Uterus (tissue), 4 donors: Measurements from ENCODE around the gene CCDC78. TPM values are rescaled to one million over a fixed set of nuclear protein-coding genes. Genes with fewer than 3 reads are reported as not detected.
A peak's percentile ranks its signal among the peaks of the same experiment; 100 is the strongest.

Experiments used
- DNase-seq, 2 donors: peaks; one replicate each; pipeline ENCODE4 v3.0.0-alpha.2; 2019 to 2020
- H3K27ac ChIP-seq, 2 donors: fragments of 200-600 bp; sonication (generic); 1 replicate in 1 of 2; 2 replicates in 1 of 2; pipeline ENCODE4 v1.5.1; 2016 to 2018
- H3K27me3 ChIP-seq, 2 donors: fragments of 200-600 bp; sonication (generic); one replicate each; pipeline ENCODE4 v1.5.1; 2018 to 2019; ENCODE audit warnings: control low read depth in 1 of 2
- H3K36me3 ChIP-seq, 2 donors: fragments of 200-600 bp; sonication (generic); one replicate each; pipeline ENCODE4 v1.5.1; 2019; ENCODE audit warnings: control low read depth in 1 of 2
- H3K4me1 ChIP-seq, 2 donors: fragments of 200-600 bp; sonication (generic); one replicate each; pipeline ENCODE4 v1.5.1; 2018 to 2019; ENCODE audit warnings: control low read depth in 1 of 2
- H3K4me3 ChIP-seq, 2 donors: fragments of 200-600 bp; sonication (generic); 1 replicate in 1 of 2; 2 replicates in 1 of 2; pipeline ENCODE4 v1.5.1; 2018 to 2019; ENCODE audit warnings: mild to moderate bottlenecking in 1 of 2
- H3K9me3 ChIP-seq, 2 donors: fragments of 200-600 bp; sonication (generic); one replicate each; pipeline ENCODE4 v1.5.1; 2019; ENCODE audit warnings: control low read depth in 1 of 2
- POLR2A ChIP-seq, 2 donors: fragments of 450-650 bp; IDR thresholded peaks; one replicate each; pipeline ENCODE4 v1.6.1; 2016; ENCODE audit warnings: antibody characterized with exemption in 2 of 2, mild to moderate bottlenecking in 1 of 2, moderate library complexity in 1 of 2
- intact Hi-C: fragments of 100-400 bp; cut with DNase I; formaldehyde crosslinking; loops from one replicate; pipeline ENCODE4 v1.15.1; 2023; ENCODE audit warnings: low total_unique reads
- total RNA-seq, 4 donors: library from RNA; depleted of rRNA in 3 of 4; stranded (reverse); fragments of >200 nt in 3 of 4; gene quantifications; one replicate each; pipeline versions ENCODE4 v1.1.0 to v1.2.4, GENCODE V29; 2014 to 2023
- TF ChIP-seq, protein P1 (sequence below), 4 experiments: fragments of 200-600 bp in 2 of 4; fragments of 450-650 bp in 2 of 4; sonication (generic) in 2 of 4; IDR thresholded peaks; one replicate each; pipeline ENCODE4 v1.5.1; 2016 to 2019; ENCODE audit warnings: antibody characterized with exemption in 4 of 4, mild to moderate bottlenecking in 2 of 4, moderate library complexity in 1 of 4
- donor health status: DM: yes; HTN: yes; CAD: no.

Gene CCDC78
- total RNA-seq, 4 donors from 2014 or later, result 1.3 to 5.3 (median 2.3) TPM; not detected in 1

- H3K9me3 ChIP-seq, result no peaks in the 10 kb centered on the region
- no peak for DNase-seq
- H3K27me3 ChIP-seq, result no peaks in the 10 kb centered on the region
- peaks cover 5 to 29% of the 10 kb centered on the region in 2 donors for H3K4me1 ChIP-seq
- no peak overlapping the region for H3K4me3 ChIP-seq
- H3K36me3 ChIP-seq, result no peaks in the 10 kb centered on the region
- H3K27ac ChIP-seq, result no peak overlapping the region
- TF ChIP-seq POLR2A (IDR thresholded peaks at IDR 0.05), result no peak
- TF ChIP-seq, protein P1, sequence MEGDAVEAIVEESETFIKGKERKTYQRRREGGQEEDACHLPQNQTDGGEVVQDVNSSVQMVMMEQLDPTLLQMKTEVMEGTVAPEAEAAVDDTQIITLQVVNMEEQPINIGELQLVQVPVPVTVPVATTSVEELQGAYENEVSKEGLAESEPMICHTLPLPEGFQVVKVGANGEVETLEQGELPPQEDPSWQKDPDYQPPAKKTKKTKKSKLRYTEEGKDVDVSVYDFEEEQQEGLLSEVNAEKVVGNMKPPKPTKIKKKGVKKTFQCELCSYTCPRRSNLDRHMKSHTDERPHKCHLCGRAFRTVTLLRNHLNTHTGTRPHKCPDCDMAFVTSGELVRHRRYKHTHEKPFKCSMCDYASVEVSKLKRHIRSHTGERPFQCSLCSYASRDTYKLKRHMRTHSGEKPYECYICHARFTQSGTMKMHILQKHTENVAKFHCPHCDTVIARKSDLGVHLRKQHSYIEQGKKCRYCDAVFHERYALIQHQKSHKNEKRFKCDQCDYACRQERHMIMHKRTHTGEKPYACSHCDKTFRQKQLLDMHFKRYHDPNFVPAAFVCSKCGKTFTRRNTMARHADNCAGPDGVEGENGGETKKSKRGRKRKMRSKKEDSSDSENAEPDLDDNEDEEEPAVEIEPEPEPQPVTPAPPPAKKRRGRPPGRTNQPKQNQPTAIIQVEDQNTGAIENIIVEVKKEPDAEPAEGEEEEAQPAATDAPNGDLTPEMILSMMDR (IDR thresholded peaks at IDR 0.05), result no peak
- intact Hi-C loops, result no loop called here
Measured at GRCh38 chr16:717450-718245, 8.6 kb downstream of the CCDC78 start.

- H3K4me1 ChIP-seq, result peaks cover 5 to 27% of the 10 kb centered on the region in 2 donors
- H3K4me3 ChIP-seq, result no peak overlapping the region
- TF ChIP-seq, protein P1 (IDR thresholded peaks at IDR 0.05), result no peak
- intact Hi-C loops, result no loop called here
- DNase-seq, result no peak
- no peak overlapping the region for H3K27ac ChIP-seq
- H3K36me3 ChIP-seq, result no peaks in the 10 kb centered on the region
- H3K27me3 ChIP-seq, result no peaks in the 10 kb centered on the region
- no peaks in the 10 kb centered on the region for H3K9me3 ChIP-seq
Measured at GRCh38 chr16:716768-717325, 9.4 kb downstream of the CCDC78 start.

DNA sequence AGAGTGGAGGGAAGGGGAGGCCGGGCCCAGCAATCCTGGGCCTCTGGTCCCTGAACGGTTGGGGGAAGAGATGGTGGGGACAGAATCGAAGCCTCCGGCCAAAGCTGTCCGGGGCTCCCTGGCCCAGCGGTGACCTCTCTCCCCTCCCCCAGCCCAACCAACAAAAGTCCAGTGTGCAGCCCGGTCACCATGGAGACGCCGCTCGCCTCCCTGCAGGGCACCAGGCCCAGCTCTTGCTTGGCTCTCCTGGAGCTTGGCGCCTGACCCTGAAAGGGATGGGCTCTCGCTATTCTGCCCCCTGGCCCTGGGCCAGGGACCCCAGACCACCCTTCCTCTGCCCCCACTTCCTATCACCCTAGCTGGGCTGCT, 10.1 kb downstream of the CCDC78 start:
- Histone ChIP-seq H3K36me3 (no peaks in the 10 kb centered on the region), H3K4me3 (peak overlapping the region in 1 of 2 donors; percentile 52), H3K4me1 (peaks cover 5 to 22% of the 10 kb centered on the region in 2 donors), H3K27ac (no peak overlapping the region), H3K9me3 (no peaks in the 10 kb centered on the region), H3K27me3 (peaks cover 2 to 6% of the 10 kb centered on the region in 2 donors)
- intact Hi-C loops, result no loop called here
- no peak for DNase-seq
- no peak for TF ChIP-seq POLR2A (IDR thresholded peaks at IDR 0.05)
- TF ChIP-seq, protein P1 (IDR thresholded peaks at IDR 0.05), result no peak

- no peak overlapping the region for H3K27ac ChIP-seq
- TF ChIP-seq, protein P1 (IDR thresholded peaks at IDR 0.05), result no peak
- peak in 1 of 2 donors; percentile 2 for TF ChIP-seq POLR2A (IDR thresholded peaks at IDR 0.05)
- peak overlapping the region; percentile 36 to 52 for H3K4me3 ChIP-seq
- H3K27me3 ChIP-seq, result peaks cover 7 to 11% of the 10 kb centered on the region in 2 donors
- H3K9me3 ChIP-seq, result no peaks in the 10 kb centered on the region
- no peak for DNase-seq
- intact Hi-C loops, result no loop called here
- H3K36me3 ChIP-seq, result no peaks in the 10 kb centered on the region
- peaks cover 5 to 22% of the 10 kb centered on the region in 2 donors for H3K4me1 ChIP-seq
Measured at GRCh38 chr16:715477-716199, 10.6 kb downstream of the CCDC78 start.
